Suprapubic skin (tissue), 4 donors: ENCODE results near the gene FDXR.

ENCODE experiments used
- CTCF ChIP-seq, 2 donors: fragments of 200-600 bp in 1 of 2; fragments of 450-650 bp in 1 of 2; sonication (generic) in 1 of 2; IDR thresholded peaks; one replicate each; pipeline ENCODE4 v1.5.1; 2016 to 2019; ENCODE audit warnings: antibody characterized with exemption in 2 of 2, mild to moderate bottlenecking in 1 of 2, moderate library complexity in 1 of 2
- EP300 ChIP-seq: sonication (generic); formaldehyde crosslinking; IDR thresholded peaks from one replicate; pipeline ENCODE4 v1.6.1; 2017; ENCODE audit warnings: antibody characterized with exemption
- POLR2A ChIP-seq, 2 donors: fragments of 450-650 bp; IDR thresholded peaks; one replicate each; pipeline ENCODE4 v1.6.1; 2017; ENCODE audit warnings: antibody characterized with exemption in 2 of 2, mild to moderate bottlenecking in 2 of 2, moderate library complexity in 2 of 2
- POLR2AphosphoS5 ChIP-seq, 3 donors: sonication (generic); formaldehyde crosslinking; IDR thresholded peaks; one replicate each; pipeline ENCODE4 v1.6.1; 2017; ENCODE audit warnings: antibody characterized with exemption in 3 of 3

- TF ChIP-seq CTCF (IDR thresholded peaks at IDR 0.05) = no peak
- no peak for TF ChIP-seq EP300
- no peak for TF ChIP-seq POLR2A (IDR thresholded peaks at IDR 0.05)
- TF ChIP-seq POLR2AphosphoS5 (IDR thresholded peaks at IDR 0.05) = no peak
These were observed 30.2 kb upstream of the FDXR start for GRCh38 chr17:74903034-74903433.
